Right lobe of liver (tissue), 4 donors: ENCODE results near the gene SOWAHA.

Source experiments
- POLR2A ChIP-seq: fragments of 450-650 bp; IDR thresholded peaks from one replicate; pipeline ENCODE4 v1.6.1; 2017; ENCODE audit warnings: antibody characterized with exemption, mild to moderate bottlenecking
- TF ChIP-seq, protein P1 (sequence below), 4 donors: fragments of 200-600 bp in 3 of 4; fragments of 450-650 bp in 1 of 4; IDR thresholded peaks; one replicate each; pipeline versions ENCODE4 v1.5.1 to v1.8.0; 2016 to 2022; ENCODE audit warnings: antibody characterized with exemption in 4 of 4, mild to moderate bottlenecking in 2 of 4
- donor health status: DM: no; HTN: no; CAD: no.
- donor health status: DM: no; HTN: no; CAD: no.
- donor health status: DM: no; HTN: yes; CAD: no.

- TF ChIP-seq, protein P1, sequence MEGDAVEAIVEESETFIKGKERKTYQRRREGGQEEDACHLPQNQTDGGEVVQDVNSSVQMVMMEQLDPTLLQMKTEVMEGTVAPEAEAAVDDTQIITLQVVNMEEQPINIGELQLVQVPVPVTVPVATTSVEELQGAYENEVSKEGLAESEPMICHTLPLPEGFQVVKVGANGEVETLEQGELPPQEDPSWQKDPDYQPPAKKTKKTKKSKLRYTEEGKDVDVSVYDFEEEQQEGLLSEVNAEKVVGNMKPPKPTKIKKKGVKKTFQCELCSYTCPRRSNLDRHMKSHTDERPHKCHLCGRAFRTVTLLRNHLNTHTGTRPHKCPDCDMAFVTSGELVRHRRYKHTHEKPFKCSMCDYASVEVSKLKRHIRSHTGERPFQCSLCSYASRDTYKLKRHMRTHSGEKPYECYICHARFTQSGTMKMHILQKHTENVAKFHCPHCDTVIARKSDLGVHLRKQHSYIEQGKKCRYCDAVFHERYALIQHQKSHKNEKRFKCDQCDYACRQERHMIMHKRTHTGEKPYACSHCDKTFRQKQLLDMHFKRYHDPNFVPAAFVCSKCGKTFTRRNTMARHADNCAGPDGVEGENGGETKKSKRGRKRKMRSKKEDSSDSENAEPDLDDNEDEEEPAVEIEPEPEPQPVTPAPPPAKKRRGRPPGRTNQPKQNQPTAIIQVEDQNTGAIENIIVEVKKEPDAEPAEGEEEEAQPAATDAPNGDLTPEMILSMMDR (IDR thresholded peaks at IDR 0.05): no peak
- no peak for TF ChIP-seq POLR2A
These were observed 35.0 kb upstream of the SOWAHA start for GRCh38 chr5:132778129-132778528.
